Hematopoietic multipotent progenitor cell treated with erythropoietin and hydrocortisone succinate and interleukin-3 and kit ligand, for 17 days (in vitro differentiated cells): ENCODE results near the gene DSE.

Experiments used
- DNase-seq: peaks from one replicate; pipeline ENCODE4 v3.0.0-alpha.2; 2015; ENCODE audit warnings: low spot score

Gene DSE

DNA sequence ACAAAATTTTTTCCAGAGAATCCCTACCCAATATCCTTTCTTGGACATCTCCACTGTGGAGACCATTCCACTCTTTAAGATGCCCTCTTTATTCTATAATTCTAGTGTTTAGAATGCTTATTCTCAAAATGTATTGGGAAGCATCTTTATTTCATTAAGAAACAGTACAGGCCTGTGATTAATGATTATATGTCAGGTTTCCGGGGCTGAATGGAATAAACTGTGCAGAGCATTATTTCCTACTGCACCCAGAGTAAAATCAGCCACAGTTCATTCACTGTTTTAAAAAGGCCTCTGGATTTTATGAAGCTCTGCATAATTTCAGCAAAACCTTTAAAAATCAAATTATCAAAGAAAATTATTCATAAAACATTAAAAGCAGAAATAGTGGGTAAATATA is 42.6 kb downstream of the DSE start:
- no peak for DNase-seq

- DNase-seq: no peak
Observed at GRCh38 chr6:116417661-116418060, 46.9 kb downstream of the DSE start.

DNA sequence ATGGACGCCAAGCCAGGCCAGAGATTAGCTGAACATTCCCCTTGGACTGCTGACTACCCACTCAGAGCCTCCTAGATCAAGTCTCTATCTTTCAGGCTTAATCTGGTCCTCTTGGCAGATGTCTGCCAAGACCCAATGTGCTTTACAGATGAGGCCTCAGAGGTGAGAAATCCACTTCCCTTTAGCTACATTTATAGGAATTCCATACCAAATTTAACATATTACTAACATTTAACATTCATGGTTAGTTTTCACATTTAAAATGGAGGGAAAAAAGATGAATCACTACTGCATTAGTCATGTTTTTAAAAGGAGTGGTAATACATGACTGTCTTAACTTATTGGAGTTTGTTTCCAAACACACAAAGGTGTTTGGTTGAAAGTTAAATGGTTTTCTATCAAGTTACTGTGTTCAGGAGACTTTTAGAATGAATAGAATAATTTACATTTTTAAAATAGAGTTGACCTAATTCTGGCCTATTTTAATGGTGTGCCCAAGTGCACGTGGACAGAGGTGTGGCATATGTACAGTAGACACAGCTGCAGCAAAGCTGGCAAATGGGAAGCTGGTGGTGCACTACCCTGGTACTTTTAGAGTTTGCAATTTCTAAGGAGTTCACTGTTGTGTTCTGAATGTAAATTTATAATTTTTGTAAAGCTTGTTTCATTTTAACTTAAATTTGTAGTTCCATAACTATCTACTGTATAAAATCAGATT is 48.5 kb downstream of the DSE start:
- DNase-seq: no peak

- DNase-seq: no peak
Observed at GRCh38 chr6:116420341-116420740, 49.6 kb downstream of the DSE start.

DNA sequence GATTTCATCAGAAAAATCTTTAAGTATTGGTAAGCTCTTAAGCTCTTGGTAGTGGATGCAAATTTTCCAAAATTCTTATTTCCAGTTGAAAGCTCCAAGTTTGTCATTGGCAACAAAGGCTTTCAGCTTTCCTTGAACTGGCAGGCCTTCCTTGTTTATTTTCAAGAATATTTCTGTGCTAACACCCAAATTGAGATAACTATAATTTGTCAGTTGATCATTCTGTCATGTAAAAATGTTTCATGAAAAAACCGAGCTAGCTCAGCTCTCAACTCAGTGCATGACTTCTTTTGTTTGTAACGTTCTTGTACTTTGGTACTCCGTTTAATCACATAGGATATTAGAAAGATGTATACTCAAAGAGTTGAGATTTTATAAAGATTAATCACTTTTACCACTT is 51.5 kb downstream of the DSE start:
- no peak for DNase-seq

DNA sequence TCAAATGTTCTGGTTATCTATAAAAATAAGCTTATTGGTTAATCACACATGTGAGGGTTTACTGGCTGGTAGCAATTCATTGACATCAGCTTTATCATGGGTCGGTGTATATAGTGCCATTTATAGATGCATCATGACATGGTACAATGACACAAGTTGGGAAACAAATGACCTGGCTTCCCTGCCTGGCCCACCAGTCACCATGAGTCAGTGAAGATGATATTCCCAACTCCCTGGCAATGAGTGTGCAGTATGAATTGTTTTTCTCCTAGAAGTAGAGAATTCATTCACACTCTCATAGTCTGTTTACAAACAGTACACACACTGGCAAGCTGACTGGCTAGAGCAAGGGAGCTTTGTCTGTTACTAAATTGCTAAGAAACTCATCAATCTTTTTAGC is 53.3 kb downstream of the DSE start:
- no peak for DNase-seq

DNA sequence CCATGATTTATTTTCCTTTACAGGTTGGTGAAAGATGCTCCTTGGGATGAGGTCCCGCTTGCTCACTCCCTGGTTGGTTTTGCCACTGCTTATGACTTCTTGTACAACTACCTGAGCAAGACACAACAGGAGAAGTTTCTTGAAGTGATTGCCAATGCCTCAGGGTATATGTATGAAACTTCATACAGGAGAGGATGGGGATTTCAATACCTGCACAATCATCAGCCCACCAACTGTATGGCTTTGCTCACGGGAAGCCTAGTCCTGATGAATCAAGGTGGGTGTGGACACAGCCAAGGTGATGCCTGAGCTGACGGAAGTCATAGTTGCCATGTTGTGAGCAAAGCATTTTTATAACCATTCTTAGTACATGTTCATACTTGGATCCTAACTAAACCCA is 55.8 kb downstream of the DSE start:
- no peak for DNase-seq

GRCh38 chr6:116429111-116429510 is 58.4 kb downstream of the DSE start:
- DNase-seq: no peak

- no peak for DNase-seq
Observed at GRCh38 chr6:116430860-116431259, 60.1 kb downstream of the DSE start.

GRCh38 chr6:116431964-116432595 is 61.3 kb downstream of the DSE start:
- DNase-seq: no peak

DNA sequence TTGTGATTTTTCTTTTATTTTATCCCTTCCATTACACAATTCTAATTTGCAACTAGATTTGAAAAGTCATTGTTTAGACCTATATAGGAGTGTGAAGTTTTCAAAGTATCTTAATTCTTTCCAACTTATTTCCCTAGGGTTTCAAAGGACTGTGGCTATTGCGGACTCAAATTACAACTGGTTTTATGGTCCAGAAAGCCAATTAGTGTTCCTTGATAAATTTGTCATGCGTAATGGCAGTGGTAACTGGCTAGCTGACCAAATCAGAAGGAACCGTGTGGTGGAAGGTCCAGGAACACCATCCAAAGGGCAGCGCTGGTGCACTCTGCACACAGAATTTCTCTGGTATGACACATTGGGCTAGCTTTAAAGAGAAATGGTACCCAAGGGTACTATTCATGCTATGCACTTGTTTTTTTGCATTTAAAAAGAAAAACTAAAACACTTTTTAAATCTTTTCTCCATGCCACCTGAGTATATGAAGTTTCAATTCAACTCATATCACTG is 62.5 kb downstream of the DSE start:
- no peak for DNase-seq

DNA sequence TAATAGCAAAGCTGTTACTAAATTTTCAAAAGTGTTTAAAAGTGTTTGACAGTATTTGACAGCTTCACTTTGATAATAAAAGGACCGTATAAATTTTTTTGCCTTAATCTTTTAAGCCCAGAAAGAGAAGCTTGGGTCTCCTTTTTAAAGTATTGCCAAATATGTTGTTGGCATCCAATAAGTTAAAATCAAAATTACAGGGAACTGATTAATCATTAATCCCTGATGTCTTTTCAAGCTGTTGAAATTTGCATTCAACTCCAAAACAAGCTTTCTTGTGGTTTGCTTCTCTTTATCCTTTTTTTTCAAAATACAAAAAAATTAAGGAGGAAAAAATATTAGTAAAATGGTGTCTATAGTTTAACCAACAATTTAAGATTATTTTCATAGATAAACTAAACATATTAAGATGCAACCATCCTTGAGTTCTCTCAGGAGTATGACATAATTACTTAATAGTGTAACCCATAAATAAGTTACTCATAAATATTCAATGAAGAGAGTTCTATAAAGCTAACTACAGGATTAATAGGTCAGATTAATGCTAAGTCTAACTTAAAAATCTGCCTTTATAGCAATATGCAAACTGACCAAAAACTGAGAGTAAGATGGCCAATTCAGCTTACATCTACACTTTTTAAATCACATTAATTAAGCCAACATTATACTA is 63.4 kb downstream of the DSE start:
- DNase-seq: no peak

- DNase-seq: no peak
Observed at GRCh38 chr6:116436586-116436985, 65.8 kb downstream of the DSE start.

DNA sequence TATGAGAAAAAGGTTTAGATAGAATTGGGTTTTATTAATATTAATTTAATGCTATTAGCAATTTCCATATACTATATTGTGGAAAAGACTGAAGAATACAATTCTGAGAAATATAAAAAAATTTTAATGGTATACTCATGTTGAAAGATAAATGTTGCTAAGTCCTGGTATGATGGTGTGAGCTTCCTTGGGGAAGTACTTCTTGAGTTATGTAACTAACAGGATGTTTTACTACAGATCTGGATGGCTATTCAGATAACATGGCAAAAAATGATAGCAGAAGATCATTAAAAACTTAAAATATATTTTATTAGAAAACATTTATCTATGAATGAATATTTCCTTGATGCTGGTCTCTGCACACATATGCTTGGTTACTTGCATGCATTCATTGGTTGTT is 66.9 kb downstream of the DSE start:
- no peak for DNase-seq

GRCh38 chr6:116438590-116439448 is 68.1 kb downstream of the DSE start:
- no peak for DNase-seq

- no peak for DNase-seq
Observed at GRCh38 chr6:116439522-116440051, 68.8 kb downstream of the DSE start.

GRCh38 chr6:116443105-116443504 is 72.4 kb downstream of the DSE start:
- no peak for DNase-seq

DNA sequence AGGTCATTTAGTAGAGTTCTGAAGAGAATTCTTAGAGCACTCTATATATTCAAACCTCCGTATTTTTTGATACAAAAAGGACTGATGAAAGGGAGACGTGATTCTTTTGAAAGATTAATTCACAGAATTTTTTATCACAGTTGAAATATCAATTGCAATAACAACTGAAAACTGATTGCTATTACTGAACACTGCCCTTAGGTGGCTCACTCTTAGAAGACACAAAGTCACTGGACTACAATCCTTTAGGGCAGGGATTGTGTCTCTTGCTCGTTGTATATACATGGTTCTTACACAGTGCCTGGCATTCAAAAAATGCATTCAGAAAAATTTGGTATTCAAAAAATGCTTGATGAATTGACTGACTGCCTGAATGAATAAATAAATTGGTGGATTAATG is 73.3 kb downstream of the DSE start:
- DNase-seq: no peak

DNA sequence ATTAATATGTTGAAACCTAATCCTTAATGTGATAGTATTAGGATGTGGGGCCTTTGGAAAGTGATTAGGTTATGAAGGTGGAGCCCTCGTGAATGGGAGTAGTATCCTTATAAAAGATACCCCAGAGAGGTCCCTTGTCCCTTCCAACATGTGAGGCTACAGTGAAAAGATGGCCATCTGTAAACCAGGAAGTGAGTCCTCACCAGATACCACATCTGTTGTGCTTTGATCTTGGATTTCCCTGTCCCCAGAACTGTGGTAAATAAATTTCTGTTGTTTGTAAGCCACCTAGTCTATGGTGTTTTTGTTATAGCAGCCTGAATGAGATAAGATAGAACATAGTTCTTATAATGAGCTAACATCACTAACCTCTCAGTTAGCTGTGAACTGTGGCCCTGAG is 73.8 kb downstream of the DSE start:
- no peak for DNase-seq

DNA sequence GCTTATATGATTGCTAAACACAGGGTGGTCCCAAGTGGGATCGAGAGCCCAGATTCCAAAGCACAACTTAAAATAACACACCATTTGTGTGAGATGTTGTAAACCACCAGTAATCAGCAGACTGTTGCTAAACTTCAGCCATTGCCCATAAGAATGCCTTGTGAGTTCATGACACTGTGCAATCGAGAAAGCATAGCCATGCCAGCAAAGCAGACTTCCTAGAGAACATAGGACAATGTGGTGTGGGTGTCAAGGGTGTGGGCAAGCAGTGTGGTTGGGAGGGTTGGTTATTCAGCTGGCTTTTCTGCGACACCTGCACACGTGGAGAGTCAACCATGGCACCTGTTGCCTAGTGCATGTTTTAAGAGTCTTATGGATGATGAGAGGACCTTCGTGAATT is 74.4 kb downstream of the DSE start:
- no peak for DNase-seq

GRCh38 chr6:116446399-116446798 is 75.7 kb downstream of the DSE start:
- no peak for DNase-seq

DNA sequence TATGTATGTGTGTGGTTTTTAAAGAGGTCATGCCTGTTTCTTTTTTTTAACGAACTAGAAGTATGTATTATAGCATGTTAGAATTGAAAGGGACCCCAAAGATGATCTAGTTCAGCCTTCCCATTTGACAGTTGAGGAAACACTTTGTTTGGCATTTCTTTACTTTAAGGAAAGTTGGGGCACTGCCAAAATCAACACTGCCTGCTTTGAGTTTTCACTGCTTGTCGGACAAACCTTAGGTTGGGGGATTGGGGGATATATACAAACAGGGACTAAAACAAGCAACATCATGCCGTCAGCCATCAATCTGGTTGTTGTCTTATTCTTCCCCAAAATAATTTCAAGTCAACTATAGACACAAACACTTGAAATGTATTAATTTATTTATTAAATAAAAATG is 76.3 kb downstream of the DSE start:
- DNase-seq: no peak
